ENCODE measurements around the gene GLCCI1.
"Not testable (repeated sequence)": the region's sequence is repeated elsewhere in the genome, so short reads cannot be mapped to it uniquely, and the experiment has no call there.

GLCCI1 gene

DNA sequence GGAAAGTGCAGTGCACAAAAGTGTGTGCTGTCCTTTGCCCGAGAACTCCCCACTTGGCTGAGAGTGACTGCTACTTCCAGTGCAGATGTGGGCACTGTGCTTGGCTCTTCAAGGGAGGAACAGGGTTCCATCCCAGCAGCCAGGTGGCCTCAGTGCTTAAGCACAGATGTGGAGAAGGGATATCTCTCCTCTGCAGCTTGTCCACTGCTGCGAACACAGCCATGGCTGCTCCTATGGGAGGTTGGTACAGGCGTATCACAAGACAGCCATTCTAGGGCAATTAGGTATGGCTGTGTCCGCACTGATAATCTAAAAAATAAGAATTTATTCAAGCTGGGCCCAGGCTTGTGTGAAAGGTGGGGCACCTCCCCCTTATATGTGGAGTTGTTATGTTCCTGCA, 66.6 kb downstream of the GLCCI1 start:
- H3K27me3 ChIP-seq (ENCODE audit: insufficient read depth, insufficient read length): no peaks in the 10 kb centered on the region
- DNase-seq (ENCODE audit: low read depth, low spot score): no peak
- H3K4me1 ChIP-seq (ENCODE audit: insufficient read depth, insufficient read length): no peaks in the 10 kb centered on the region
- peaks cover 3% of the 10 kb centered on the region for H3K36me3 ChIP-seq (ENCODE audit: insufficient read depth, insufficient read length, low read length)
- H3K9me3 ChIP-seq (ENCODE audit: insufficient read depth, low read length): no peaks in the 10 kb centered on the region
- no peak overlapping the region for H3K4me3 ChIP-seq (ENCODE audit: insufficient read length, low read depth)
- no peak overlapping the region for H3K9ac ChIP-seq (ENCODE audit: insufficient read length, low read depth)
- TF ChIP-seq YY1 (IDR thresholded peaks at IDR 0.05; ENCODE audit: insufficient read depth, insufficient read length) (no peak), SUZ12 (IDR thresholded peaks at IDR 0.05; ENCODE audit: extremely low read depth, insufficient read depth, insufficient read length) (no peak), ZNF274 (IDR thresholded peaks at IDR 0.05; ENCODE audit: low read depth, low read length) (no peak)

DNA sequence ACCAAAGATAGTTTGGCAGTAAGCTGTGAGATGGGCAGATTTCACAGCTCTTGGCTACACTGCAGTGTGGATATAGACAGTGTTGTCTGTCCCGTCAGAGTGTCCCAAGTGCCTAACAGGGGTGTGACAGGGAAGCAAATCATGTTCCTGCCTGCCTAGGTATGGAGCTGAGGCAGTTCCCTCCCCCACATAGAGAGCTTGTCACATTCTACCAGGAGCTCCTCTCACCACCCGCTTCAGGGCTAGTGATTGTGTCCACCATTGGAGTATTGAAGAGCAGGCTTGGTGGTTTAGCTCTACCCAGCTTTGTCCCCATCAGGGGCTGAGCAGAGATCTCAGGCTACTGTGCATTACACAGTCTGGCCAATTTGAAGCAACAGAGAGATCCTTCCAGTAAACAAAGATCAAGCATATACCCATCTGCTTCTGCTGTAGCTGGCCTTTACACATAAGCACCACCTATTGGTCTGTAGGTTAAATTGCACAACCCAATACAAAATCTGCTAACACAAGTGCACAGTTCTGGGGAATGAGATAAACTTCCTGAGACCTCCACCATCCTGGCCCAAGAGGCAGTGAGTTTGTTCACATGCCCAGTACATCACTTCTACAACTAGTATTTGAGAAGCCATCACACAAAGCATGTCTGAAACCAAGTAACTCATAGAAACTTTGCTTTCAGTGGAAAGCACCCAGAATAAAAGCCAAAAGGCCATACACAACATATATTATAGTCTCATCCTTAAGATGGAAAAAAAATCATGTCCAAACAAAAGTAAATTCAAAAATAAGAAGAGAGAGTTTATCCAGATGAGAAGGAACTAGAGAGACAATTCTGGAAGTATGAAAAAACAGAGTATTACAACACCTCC, 67.3 kb downstream of the GLCCI1 start:
- TF ChIP-seq SUZ12 (IDR thresholded peaks at IDR 0.05; ENCODE audit: extremely low read depth, insufficient read depth, insufficient read length): no peak
- no peak for TF ChIP-seq ZNF274 (IDR thresholded peaks at IDR 0.05; ENCODE audit: low read depth, low read length)
- TF ChIP-seq YY1 (IDR thresholded peaks at IDR 0.05; ENCODE audit: insufficient read depth, insufficient read length): no peak
- peaks cover 3% of the 10 kb centered on the region for H3K36me3 ChIP-seq (ENCODE audit: insufficient read depth, insufficient read length, low read length)
- DNase-seq (ENCODE audit: low read depth, low spot score): peak; percentile 9

DNA sequence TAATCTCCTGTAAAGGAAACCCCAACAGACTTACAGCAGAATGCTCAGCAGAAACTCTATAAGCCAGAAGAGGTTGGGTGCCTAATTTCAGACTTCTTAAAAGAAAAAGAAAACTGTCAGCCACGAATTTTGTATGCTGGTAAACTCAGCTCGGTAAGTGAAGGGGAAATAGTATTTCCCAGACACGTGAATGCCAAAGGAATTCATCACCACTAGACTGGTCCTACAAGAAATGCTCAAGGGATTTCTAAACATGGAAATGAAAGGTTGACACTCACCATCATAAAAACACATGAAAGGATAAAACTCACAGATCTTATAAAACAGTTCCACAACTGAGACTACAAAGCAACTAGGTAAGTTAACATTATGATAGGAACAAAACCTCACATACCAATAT, 68.6 kb downstream of the GLCCI1 start:
- TF ChIP-seq YY1 (IDR thresholded peaks at IDR 0.05; ENCODE audit: insufficient read depth, insufficient read length) (no peak), ZNF274 (IDR thresholded peaks at IDR 0.05; ENCODE audit: low read depth, low read length) (no peak), SUZ12 (IDR thresholded peaks at IDR 0.05; ENCODE audit: extremely low read depth, insufficient read depth, insufficient read length) (no peak)
- no peaks in the 10 kb centered on the region for H3K9me3 ChIP-seq (ENCODE audit: insufficient read depth, low read length)
- H3K36me3 ChIP-seq (ENCODE audit: insufficient read depth, insufficient read length, low read length): peaks cover 3% of the 10 kb centered on the region
- no peaks in the 10 kb centered on the region for H3K27me3 ChIP-seq (ENCODE audit: insufficient read depth, insufficient read length)
- no peak overlapping the region for H3K9ac ChIP-seq (ENCODE audit: insufficient read length, low read depth)
- H3K4me1 ChIP-seq (ENCODE audit: insufficient read depth, insufficient read length): no peaks in the 10 kb centered on the region
- no peak for DNase-seq (ENCODE audit: low read depth, low spot score)
- no peak overlapping the region for H3K4me3 ChIP-seq (ENCODE audit: insufficient read length, low read depth)

More for the DNA sequence above, 67.3 kb downstream of the GLCCI1 start:
- Histone ChIP-seq H3K9me3 (ENCODE audit: insufficient read depth, low read length) (no peaks in the 10 kb centered on the region), H3K27me3 (ENCODE audit: insufficient read depth, insufficient read length) (no peaks in the 10 kb centered on the region), H3K4me3 (ENCODE audit: insufficient read length, low read depth) (no peak overlapping the region), H3K9ac (ENCODE audit: insufficient read length, low read depth) (no peak overlapping the region), H3K4me1 (ENCODE audit: insufficient read depth, insufficient read length) (no peaks in the 10 kb centered on the region)

DNA sequence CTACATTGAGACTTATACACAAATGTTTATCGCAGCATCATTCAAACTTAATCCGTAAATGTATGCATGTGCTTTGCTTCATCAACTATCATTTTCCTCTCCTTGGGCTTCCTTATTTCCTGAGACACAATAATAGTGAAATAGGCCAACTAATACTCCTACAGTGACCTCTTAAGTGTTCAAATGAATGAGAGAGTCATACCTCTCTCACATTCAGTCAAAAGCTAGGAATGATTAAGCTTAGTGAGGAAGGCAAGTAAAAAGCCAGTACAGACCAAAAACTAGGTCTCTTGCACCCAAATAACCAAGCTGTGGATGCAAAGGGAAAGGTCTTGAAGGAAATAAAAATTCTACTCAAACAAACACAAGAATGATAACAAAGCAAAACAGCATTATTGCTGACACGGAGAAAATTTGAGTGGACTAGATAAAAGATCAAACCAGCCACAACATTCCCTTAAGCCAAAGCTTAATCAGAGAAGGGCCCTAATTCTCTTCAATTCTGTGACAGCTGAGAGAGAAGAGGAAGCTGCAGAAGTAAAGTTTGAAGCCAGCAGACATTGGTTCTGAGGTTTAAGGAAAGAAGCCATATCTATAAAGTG, 72.3 kb downstream of the GLCCI1 start:
- Histone ChIP-seq H3K9ac (ENCODE audit: insufficient read length, low read depth) (no peak overlapping the region), H3K36me3 (ENCODE audit: insufficient read depth, insufficient read length, low read length) (peaks cover 3% of the 10 kb centered on the region)
- DNase-seq (ENCODE audit: low read depth, low spot score): no peak

DNA sequence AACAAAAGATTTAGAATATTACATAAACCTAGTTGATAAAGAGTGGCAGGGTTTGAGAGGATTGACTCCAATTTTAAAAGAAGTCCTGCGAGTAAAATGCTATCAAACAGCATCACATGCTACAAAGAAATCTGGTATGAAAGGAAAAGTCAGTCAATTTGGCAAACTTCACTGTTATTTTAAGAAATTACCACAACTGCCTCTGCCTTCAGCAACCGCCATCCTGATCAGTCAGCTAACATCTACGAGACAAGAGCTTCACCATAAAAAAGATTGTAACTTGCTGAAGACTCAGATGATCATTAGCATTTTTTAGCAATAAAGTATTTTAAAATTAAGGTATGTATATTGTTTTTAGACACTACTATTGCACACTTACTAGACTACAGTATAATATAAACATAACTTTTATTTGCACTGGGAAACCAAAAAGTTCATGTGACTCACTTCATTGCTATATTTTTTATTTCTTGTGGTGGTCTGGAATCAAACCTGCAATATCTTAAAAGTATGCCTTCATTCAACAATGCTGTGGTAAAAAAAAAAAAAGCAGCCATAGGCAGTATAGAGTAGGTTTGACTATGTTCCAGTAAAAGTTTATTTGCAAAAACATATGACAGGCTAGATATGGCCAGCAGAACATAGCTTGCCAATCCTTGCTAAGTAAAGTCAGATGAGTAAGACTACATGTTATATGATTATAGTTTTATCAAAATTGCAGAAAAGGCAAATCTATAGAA, 74.4 kb downstream of the GLCCI1 start:
- no peaks in the 10 kb centered on the region for H3K36me3 ChIP-seq (ENCODE audit: insufficient read depth, insufficient read length, low read length)
- no peak for DNase-seq (ENCODE audit: low read depth, low spot score)
- H3K4me1 ChIP-seq (ENCODE audit: insufficient read depth, insufficient read length): no peaks in the 10 kb centered on the region
- no peaks in the 10 kb centered on the region for H3K9me3 ChIP-seq (ENCODE audit: insufficient read depth, low read length)
- no peak overlapping the region for H3K9ac ChIP-seq (ENCODE audit: insufficient read length, low read depth)
- TF ChIP-seq ZNF274 (IDR thresholded peaks at IDR 0.05; ENCODE audit: low read depth, low read length): no peak
- TF ChIP-seq SUZ12 (IDR thresholded peaks at IDR 0.05; ENCODE audit: extremely low read depth, insufficient read depth, insufficient read length): no peak
- TF ChIP-seq YY1 (IDR thresholded peaks at IDR 0.05; ENCODE audit: insufficient read depth, insufficient read length): no peak
- no peaks in the 10 kb centered on the region for H3K27me3 ChIP-seq (ENCODE audit: insufficient read depth, insufficient read length)
- no peak overlapping the region for H3K4me3 ChIP-seq (ENCODE audit: insufficient read length, low read depth)

More for the DNA sequence above, 72.3 kb downstream of the GLCCI1 start:
- Histone ChIP-seq H3K4me1 (ENCODE audit: insufficient read depth, insufficient read length) (no peaks in the 10 kb centered on the region), H3K27me3 (ENCODE audit: insufficient read depth, insufficient read length) (no peaks in the 10 kb centered on the region), H3K9me3 (ENCODE audit: insufficient read depth, low read length) (no peaks in the 10 kb centered on the region), H3K4me3 (ENCODE audit: insufficient read length, low read depth) (no peak overlapping the region)
- TF ChIP-seq ZNF274 (IDR thresholded peaks at IDR 0.05; ENCODE audit: low read depth, low read length) (no peak), SUZ12 (IDR thresholded peaks at IDR 0.05; ENCODE audit: extremely low read depth, insufficient read depth, insufficient read length) (no peak), YY1 (IDR thresholded peaks at IDR 0.05; ENCODE audit: insufficient read depth, insufficient read length) (no peak)

DNA sequence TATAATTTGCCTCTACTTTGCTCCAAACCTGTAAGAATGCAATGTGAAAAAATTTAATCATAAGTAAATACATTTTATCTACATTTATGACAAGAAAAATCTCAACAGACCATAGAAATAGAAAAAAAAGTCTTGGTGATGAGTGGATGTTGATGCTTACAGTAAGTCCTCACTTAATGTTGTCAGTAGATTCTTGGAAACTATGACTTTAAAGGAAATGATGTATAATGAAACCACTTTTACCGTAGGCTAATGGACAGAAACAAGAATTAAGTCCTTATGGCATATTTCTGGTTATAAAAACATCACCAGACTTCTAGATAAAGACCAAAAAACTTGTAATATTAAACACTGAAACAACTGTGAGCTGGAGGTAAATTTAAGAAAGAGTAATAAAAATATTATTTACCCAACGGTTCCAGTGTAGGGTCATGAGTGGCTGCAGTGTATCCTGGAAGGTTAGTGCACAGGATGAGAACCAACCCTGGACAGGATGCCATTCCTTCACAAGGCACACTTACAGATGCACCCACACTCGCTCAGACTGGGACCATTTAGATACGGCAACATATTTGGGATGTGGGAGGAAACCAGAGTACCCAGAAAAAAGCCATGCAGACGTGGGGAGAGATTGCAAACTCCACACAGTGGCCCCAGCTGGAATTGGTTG, 76.3 kb downstream of the GLCCI1 start:
- Histone ChIP-seq H3K9ac (ENCODE audit: insufficient read length, low read depth) (no peak overlapping the region), H3K36me3 (ENCODE audit: insufficient read depth, insufficient read length, low read length) (no peaks in the 10 kb centered on the region), H3K27me3 (ENCODE audit: insufficient read depth, insufficient read length) (no peaks in the 10 kb centered on the region), H3K4me1 (ENCODE audit: insufficient read depth, insufficient read length) (no peaks in the 10 kb centered on the region), H3K4me3 (ENCODE audit: insufficient read length, low read depth) (no peak overlapping the region), H3K9me3 (ENCODE audit: insufficient read depth, low read length) (no peaks in the 10 kb centered on the region)
- no peak for DNase-seq (ENCODE audit: low read depth, low spot score)
- no peak for TF ChIP-seq YY1 (IDR thresholded peaks at IDR 0.05; ENCODE audit: insufficient read depth, insufficient read length)
- TF ChIP-seq SUZ12 (IDR thresholded peaks at IDR 0.05; ENCODE audit: extremely low read depth, insufficient read depth, insufficient read length): no peak
- no peak for TF ChIP-seq ZNF274 (IDR thresholded peaks at IDR 0.05; ENCODE audit: low read depth, low read length)

DNA sequence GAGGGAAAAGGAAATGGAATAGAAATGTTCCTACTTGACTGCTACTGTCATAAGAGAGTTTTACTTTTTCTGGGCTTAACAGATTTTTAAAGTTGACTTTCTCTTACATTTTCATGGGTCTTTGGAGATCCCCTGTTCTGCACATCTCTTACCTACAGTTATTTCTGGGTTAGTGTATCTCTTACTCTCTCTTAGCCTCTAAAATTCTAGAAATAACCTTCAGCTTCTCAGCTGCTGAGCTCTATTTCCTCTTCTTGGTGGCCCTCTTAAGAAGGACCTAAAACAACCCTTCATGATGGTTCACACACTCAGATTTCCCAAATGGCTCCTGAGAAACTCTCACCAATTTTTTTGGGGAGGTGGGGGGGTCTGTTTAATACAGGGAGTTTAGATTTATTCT, 79.5 kb downstream of the GLCCI1 start:
- not testable (repeated sequence) for H3K9ac ChIP-seq (ENCODE audit: insufficient read length, low read depth); DNase-seq (ENCODE audit: low read depth, low spot score); H3K4me3 ChIP-seq (ENCODE audit: insufficient read length, low read depth); H3K27me3 ChIP-seq (ENCODE audit: insufficient read depth, insufficient read length); H3K9me3 ChIP-seq (ENCODE audit: insufficient read depth, low read length); H3K4me1 ChIP-seq (ENCODE audit: insufficient read depth, insufficient read length); H3K36me3 ChIP-seq (ENCODE audit: insufficient read depth, insufficient read length, low read length)

Measured in NT2/D1 (cell line).